GM12878 (cell line): ENCODE data around the gene PTTG1. TPM values are rescaled to one million over a fixed set of nuclear protein-coding genes. Genes with fewer than 3 reads are reported as not detected.

Source experiments
- ATAC-seq: fragments of 200-7000 bp; cut with Tn5 transposase; 3 replicates; pipeline ENCODE4 v1.9.1; 2020; ENCODE audit warnings: mild to moderate bottlenecking, moderate library complexity
- BruUV-seq: library from RNA; stranded (reverse); fragments of 400-500 nt; replicated peaks from 2 replicates; lab custom pipeline; 2021; lab: Mats Ljungman, UMichigan
- CTCF ChIA-PET: fragments of 300-600 bp; sonication (Branson Sonifier 250); formaldehyde crosslinking; extraction: SDS; loops from one replicate; lab custom pipeline; 2021; ENCODE audit warnings: inconsistent platforms; lab: Yijun Ruan, JAX
- POLR2A ChIA-PET: fragments of 350-600 bp; formaldehyde crosslinking; extraction: SDS; loops from one replicate; lab custom pipeline; 2021; ENCODE audit warnings: inconsistent platforms; lab: Charles Lee
- RAD21 ChIA-PET: fragments of 300-600 bp; sonication (Branson Sonifier 250); formaldehyde crosslinking; loops from one replicate; lab custom pipeline; 2023; ENCODE audit warnings: antibody characterized with exemption; ENCODE audit not compliant: unreplicated experiment; lab: Charles Lee
- SMC1A ChIA-PET: fragments of 300-600 bp; sonication (Branson Sonifier 250); formaldehyde crosslinking; loops from one replicate; lab custom pipeline; 2023; ENCODE audit not compliant: unreplicated experiment, uncharacterized antibody; lab: Charles Lee
- DNase-seq: peaks from one replicate; pipeline ENCODE4 v3.0.0-alpha.2; 2011; ENCODE audit warnings: low read depth, low spot score
- FAIRE-seq: peaks from 3 replicates; lab custom pipeline; 2011; peaks lifted over from hg19 to GRCh38; lab: Jason Lieb, UNC
- H2AFZ ChIP-seq: 2 replicates; pipeline ENCODE4 v1.6.0; 2011; ENCODE audit warnings: low read depth, low read length, control low read depth; ENCODE audit not compliant: control insufficient read depth
- H3K27ac ChIP-seq: 2 replicates; pipeline ENCODE4 v1.5.1; 2011; ENCODE audit warnings: control low read depth; ENCODE audit not compliant: control insufficient read depth, insufficient read depth
- H3K27me3 ChIP-seq, 2 experiments: replicated peaks in 1 of 2; 2 replicates each; pipeline versions ENCODE4 v1.6.0 to v1.6.1; 2011; ENCODE audit warnings: low read length in 1 of 2; ENCODE audit not compliant: control insufficient read depth in 2 of 2, insufficient read depth in 2 of 2
- H3K36me3 ChIP-seq, 2 experiments: 2 replicates each; pipeline ENCODE4 v1.5.1; 2011; ENCODE audit warnings: low read length in 1 of 2; ENCODE audit not compliant: control insufficient read depth in 2 of 2, insufficient read depth in 2 of 2
- H3K4me1 ChIP-seq: 2 replicates; pipeline ENCODE4 v1.6.1; 2011; ENCODE audit warnings: mild to moderate bottlenecking, low read length, moderate library complexity, mixed read lengths; ENCODE audit not compliant: control insufficient read depth, insufficient read depth
- H3K4me2 ChIP-seq: 2 replicates; pipeline ENCODE4 v1.6.0; 2011; ENCODE audit warnings: control low read depth; ENCODE audit not compliant: control insufficient read depth, insufficient read depth
- H3K4me3 ChIP-seq: fragments of 200-600 bp; sonication (generic); 2 replicates; pipeline ENCODE4 v1.5.1; 2016
- H3K79me2 ChIP-seq: 2 replicates; pipeline ENCODE4 v1.6.0; 2011; ENCODE audit warnings: low read length; ENCODE audit not compliant: control insufficient read depth, insufficient read depth
- H3K9ac ChIP-seq: 2 replicates; pipeline ENCODE4 v1.8.0; 2011; ENCODE audit warnings: low read length, control low read depth, mixed read lengths; ENCODE audit not compliant: control insufficient read depth, insufficient read depth
- H3K9me3 ChIP-seq: replicated peaks from 3 replicates; pipeline ENCODE4 v1.5.1; 2011; ENCODE audit warnings: mild to moderate bottlenecking, low read length; ENCODE audit not compliant: control insufficient read depth, insufficient read depth
- H4K20me1 ChIP-seq: 2 replicates; pipeline ENCODE4 v1.6.0; 2011; ENCODE audit not compliant: control insufficient read depth, insufficient read depth
- EP300 ChIP-seq, 2 experiments: fragments of 150-350 bp in 1 of 2; IDR thresholded peaks; 2 replicates each; pipeline ENCODE4 v1.6.1; 2011 to 2012; ENCODE audit warnings: low read depth in 2 of 2, low read length in 2 of 2, borderline replicate concordance in 1 of 2, improper control_type of control experiment in 1 of 2, inconsistent platforms in 1 of 2; ENCODE audit not compliant: control insufficient read depth in 1 of 2
- LARP7 ChIP-seq: fragments of 450-650 bp; IDR thresholded peaks from 2 replicates; pipeline ENCODE4 v1.6.1; 2017; ENCODE audit warnings: mild to moderate bottlenecking
- RELA ChIP-seq: fragments of 450-650 bp; IDR thresholded peaks from 2 replicates; pipeline ENCODE4 v1.8.0; 2014; ENCODE audit warnings: borderline replicate concordance; ENCODE audit not compliant: partially characterized antibody
- SUPT20H ChIP-seq: IDR thresholded peaks from 2 replicates; pipeline ENCODE4 v1.6.1; 2011; ENCODE audit warnings: low read depth, mild to moderate bottlenecking, low read length, moderate library complexity, borderline replicate concordance; ENCODE audit not compliant: control insufficient read depth
- ZBED1 ChIP-seq: IDR thresholded peaks from 2 replicates; pipeline ENCODE4 v1.6.1; 2016; ENCODE audit warnings: borderline replicate concordance
- ZNF592 ChIP-seq: fragments of 450-650 bp; IDR thresholded peaks from 2 replicates; pipeline ENCODE4 v1.6.1; 2017; ENCODE audit warnings: mild to moderate bottlenecking, moderate library complexity
- WGBS: methylation state at CpG from one replicate; pipeline ENCODE4 v1.1.6; 2016; ENCODE audit warnings: low lambda C conversion rate; ENCODE audit not compliant: insufficient replicate concordance, insufficient coverage; ENCODE audit errors: missing lambda C conversion rate; 5-methylcytosine and 5-hydroxymethylcytosine counted together
- in situ Hi-C: fragments of 300-500 bp; cut with MboI; formaldehyde crosslinking; loops from 9 replicates; pipeline ENCODE4 v1.14.3; 2018; ENCODE audit warnings: mixed read lengths
- intact Hi-C: fragments of 100-400 bp; cut with micrococcal nuclease; formaldehyde crosslinking; loops from one replicate; pipeline ENCODE4 v1.14.2; 2022; ENCODE audit not compliant: unreplicated experiment
- polyA plus RNA-seq, 11 experiments: library from polyadenylated mRNA; depleted of rRNA in 4 of 11; unstranded in 6 of 11; stranded (reverse) in 5 of 11; fragments of >200 nt; fragmentation: Nextera tagmentation in 4 of 11; fragmentation: Illumina TruSeq in 1 of 11; extraction: Ambion mirVana in 4 of 11; extraction: Trizol in 1 of 11; gene quantifications; 1 replicate in 1 of 11; 2 replicates in 10 of 11; pipeline versions ENCODE4 v1.2.1 to v1.2.3, GENCODE V29; 2011 to 2016; ENCODE audit warnings: inconsistent platforms in 2 of 11, missing spikeins in 2 of 11, low read depth in 1 of 11
- total RNA-seq, 4 experiments: library from RNA; depleted of rRNA in 3 of 4; stranded (reverse); fragments of >200 nt in 3 of 4; fragmentation: Illumina TruSeq in 1 of 4; extraction: Trizol in 1 of 4; gene quantifications; 2 replicates each; pipeline versions ENCODE4 v1.2.1 to v1.2.3, GENCODE V29; 2013 to 2021
- TF ChIP-seq, protein P1 (sequence below): IDR thresholded peaks from 2 replicates; pipeline ENCODE4 v1.6.1; 2012; ENCODE audit warnings: low read depth, low read length, improper control_type of control experiment

PTTG1 gene
- total and polyA plus RNA-seq, 10 of the 15 experiments (the other 5 are each of a cell fraction or from before 2014, with no cell fraction given), result 154 to 1,033 (median 377) TPM

- RAD21 ChIA-PET, result interaction anchor here (0.8 to 3.5 kb wide), 6 partner anchors 9 to 35 kb away, joined by 3 to 32 read pairs (median 4); partner anchors contain the start of genes PTTG1 and SLU7
- Histone ChIP-seq H3K4me1 (peaks cover 31% of the 10 kb centered on the region), H3K9me3 (no peaks in the 10 kb centered on the region), H2AFZ (no peak overlapping the region), H3K4me3 (no peak overlapping the region), H3K27ac (no peak overlapping the region), H3K79me2 (no peaks in the 10 kb centered on the region; the same call in 1 of the 2 replicates), H4K20me1 (no peaks in the 10 kb centered on the region), H3K36me3 (peaks cover 0 to under 1% of the 10 kb centered on the region in 2 experiments; a peak in 1 of 4 replicates), H3K27me3 (no peaks in the 10 kb centered on the region), H3K4me2 (no peak overlapping the region), H3K9ac (no peak overlapping the region)
- CTCF ChIA-PET, result interaction anchor here (0.8 to 1.6 kb wide), 3 partner anchors 9 to 10 kb away, joined by 4 to 10 read pairs (median 4); no protein-coding TSS in a partner anchor
- no peak for DNase-seq
- TF ChIP-seq ZBED1 (no peak), RELA (no peak), ZNF592 (no peak), LARP7 (no peak), EP300 (IDR thresholded peaks at IDR 0.05; ENCODE audit: borderline replicate concordance in 1 of 2, control insufficient read depth in 1 of 2, low read depth in 2 of 2, low read length in 2 of 2) (no peak), SUPT20H (no peak)
- TF ChIP-seq, protein P1, sequence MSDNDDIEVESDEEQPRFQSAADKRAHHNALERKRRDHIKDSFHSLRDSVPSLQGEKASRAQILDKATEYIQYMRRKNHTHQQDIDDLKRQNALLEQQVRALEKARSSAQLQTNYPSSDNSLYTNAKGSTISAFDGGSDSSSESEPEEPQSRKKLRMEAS, result no peak
- FAIRE-seq, result no peak
- BruUV-seq, result no TSS peak
- 91% methylated on average over 7 of the region's 7 CpGs for WGBS
- POLR2A ChIA-PET, result interaction anchor here (0.5 to 4.7 kb wide), 3 partner anchors 10 to 35 kb away, joined by 3 to 45 read pairs (median 6); partner anchors contain the start of gene PTTG1
- SMC1A ChIA-PET, result interaction anchor here (0.9 to 4.7 kb wide), 5 partner anchors 9 to 45 kb away, joined by 3 to 61 read pairs (median 7); partner anchors contain the start of genes PTTG1 and SLU7
- intact Hi-C loops (loop anchor here (10.0 kb wide), 2 partner anchors 212 to 532 kb away; no protein-coding TSS in a partner anchor), in situ Hi-C loops (loop anchor here (10.0 kb wide), 2 partner anchors 352 to 1112 kb away; partner anchors contain the start of gene GABRB2)
- ATAC-seq, result no peak
Measured at GRCh38 chr5:160432787-160433186, 11.1 kb downstream of the PTTG1 start.
